GM11168 (cell line): ENCODE measurements around the gene EPHA4.

ENCODE experiments used
- in situ Hi-C: fragments of 300-500 bp; cut with MboI; formaldehyde crosslinking; loops from one replicate; pipeline ENCODE4 v1.12.0; 2022; ENCODE audit warnings: low sequenced_read_pairs; ENCODE audit not compliant: unreplicated experiment

Gene EPHA4

DNA sequence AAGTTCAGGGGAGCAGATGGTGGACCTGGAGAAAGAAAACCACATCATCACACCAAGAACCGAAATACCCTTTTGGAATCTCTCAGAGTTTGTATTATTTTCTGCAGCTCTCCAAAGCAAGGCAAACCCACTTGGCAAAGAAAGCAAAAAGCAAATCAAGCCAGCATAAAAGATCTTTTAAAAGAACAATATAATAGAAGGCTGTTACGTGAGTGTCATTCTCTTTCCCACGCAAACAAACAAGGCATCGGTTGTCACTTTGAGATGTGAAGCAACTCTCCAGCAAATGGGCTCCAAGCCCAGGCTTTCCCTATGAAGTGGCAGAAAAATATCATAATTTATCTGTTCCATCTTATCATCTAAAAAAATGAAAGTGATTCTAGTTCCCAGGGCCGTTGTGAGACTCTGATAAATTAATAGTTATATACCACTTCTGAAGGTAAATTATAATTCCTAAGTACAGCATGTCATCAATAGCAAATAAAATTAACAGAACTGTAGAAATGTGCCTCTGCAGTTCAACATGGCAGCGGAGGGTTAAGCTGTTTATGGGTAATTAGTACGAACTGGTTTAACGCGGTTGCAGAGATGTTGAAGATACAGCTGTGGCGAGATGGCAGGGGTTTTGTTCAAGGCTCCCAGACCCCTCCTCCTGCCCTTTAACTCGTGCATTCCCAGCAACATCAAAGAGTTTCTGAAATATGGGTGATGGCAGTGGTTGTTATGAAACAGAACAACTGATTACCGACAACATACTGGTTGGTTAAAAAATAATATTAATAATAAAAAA lies 89.2 kb downstream of the EPHA4 start:
- in situ Hi-C loops: no loop called here

DNA sequence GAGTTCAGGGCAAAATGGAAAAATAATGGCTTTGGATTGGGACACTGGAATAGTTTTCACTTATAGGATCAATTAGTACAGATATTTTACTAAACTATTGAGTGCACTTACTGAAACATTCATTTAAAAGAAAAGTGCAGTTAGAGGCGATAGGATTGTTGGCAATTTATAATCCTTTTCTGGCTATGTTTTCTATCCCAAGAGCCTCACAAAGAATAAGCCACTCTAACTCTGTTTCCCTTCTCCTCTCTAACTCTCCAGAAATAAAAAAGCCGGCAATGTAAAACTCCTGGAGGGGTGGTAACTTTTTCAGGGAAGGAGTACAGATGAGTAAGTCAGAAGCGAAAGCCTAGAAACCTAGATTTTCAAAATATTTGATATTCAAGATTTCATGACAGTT lies 91.3 kb downstream of the EPHA4 start:
- in situ Hi-C loops: no loop called here

DNA sequence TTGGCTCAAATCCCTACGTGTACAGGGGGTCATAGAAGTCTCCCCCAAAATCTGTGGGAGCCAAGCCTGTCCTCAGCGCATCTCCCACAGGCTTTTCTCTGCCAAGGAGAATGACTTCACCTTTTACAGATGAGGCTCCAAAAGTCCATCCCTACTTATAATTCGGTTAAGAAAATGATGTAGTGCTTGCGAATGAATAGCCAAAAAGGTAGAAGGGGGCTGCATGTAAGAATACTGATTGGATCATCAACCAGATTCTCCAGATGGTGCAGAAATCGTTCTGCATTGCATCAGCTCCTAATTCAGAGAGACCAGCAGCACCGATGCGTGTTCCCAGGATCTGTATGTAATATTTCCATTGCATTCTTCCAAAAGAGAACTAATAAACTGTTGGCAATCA lies 91.9 kb downstream of the EPHA4 start:
- in situ Hi-C loops: no loop called here

DNA sequence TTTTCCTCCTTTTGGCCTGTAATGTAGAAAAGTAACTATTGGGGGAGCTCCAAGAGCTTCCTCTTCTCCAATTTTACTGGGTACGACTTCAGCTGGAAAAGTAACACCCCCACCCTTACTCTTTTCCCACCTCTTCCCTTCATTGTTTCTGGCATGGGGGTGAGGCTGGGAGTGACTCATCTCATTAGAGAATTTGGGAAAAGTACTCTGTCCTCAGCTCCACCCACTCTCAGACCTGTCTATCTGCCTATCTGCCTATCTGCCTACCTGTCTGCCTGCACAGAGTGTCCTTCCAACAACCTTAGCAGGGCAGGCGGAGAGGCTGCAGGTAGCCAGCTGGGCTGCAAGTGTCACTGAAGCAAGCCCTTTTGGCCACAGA lies 93.6 kb downstream of the EPHA4 start:
- in situ Hi-C loops: no loop called here

DNA sequence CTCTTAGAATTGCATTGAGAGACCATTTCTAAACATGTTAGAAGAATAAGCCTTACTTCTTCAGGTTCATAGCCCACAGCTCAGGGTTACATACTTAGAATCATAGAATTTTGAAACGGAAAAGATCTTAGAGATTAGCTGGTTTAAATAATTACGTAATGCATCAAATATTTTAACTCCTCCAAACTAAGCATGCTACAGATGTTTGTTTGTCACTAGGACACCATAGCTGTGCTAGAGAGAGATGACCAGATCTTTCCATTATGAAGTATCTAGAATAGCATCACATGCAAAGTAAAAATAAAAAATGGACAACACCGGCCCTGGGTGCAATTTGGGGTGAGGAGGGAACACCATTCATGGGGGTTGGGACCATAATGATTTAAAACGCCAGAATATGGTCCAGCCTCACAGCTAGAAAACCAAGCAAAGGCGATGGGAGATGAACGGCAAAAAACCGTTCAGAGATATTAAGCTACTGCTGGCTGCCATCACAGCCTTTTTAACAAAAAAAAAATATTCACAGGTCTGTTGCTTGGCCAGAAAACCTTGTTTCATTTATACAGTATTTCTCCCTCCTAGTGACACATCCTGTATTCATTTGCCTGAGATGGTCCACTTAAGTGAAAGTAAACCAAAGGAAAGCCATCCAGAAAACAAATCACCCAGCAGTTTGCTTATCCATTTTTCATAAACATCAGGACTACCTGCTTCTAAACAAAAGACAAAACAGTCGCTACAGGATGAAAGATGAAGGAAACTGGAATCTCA lies 94.2 kb downstream of the EPHA4 start:
- in situ Hi-C loops: no loop called here

DNA sequence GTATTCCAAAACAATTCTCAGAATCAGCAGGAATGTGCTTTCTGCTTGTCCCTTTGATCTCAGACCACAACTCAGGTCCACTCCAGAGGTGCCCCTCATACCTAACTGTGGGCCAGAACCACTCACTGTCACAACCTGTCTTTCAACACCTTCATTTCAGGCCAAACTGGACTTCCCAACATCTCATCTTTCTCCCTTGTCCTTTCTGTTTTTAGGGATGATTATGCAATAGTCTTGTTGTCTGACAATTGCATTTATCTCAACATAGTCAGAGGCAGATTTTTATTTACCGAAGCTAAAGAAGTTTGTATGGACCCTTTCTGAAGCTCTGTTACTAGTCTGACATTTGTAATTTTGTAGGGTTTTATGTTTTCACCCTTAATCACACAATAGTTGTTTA lies 95.9 kb downstream of the EPHA4 start:
- in situ Hi-C loops: no loop called here

DNA sequence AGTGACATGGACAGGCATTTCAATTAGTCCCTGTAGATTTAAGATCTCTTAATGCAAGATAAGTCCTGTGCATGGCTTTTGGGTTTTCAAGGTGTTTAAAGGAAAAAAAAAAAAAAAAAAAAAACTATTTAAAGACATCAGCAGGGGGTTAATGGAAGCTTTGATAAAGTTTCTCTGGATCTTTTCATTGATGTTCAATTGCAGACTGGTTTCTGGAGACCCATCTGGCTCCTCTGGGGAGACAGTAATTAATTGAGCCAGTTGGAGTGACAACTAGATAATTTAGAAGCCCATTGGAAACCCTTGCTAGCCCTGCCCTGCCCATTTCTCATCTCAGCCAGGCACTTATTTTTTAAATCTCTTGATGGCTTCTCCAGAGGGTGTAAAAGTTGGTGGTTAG lies 98.7 kb downstream of the EPHA4 start:
- in situ Hi-C loops: no loop called here

DNA sequence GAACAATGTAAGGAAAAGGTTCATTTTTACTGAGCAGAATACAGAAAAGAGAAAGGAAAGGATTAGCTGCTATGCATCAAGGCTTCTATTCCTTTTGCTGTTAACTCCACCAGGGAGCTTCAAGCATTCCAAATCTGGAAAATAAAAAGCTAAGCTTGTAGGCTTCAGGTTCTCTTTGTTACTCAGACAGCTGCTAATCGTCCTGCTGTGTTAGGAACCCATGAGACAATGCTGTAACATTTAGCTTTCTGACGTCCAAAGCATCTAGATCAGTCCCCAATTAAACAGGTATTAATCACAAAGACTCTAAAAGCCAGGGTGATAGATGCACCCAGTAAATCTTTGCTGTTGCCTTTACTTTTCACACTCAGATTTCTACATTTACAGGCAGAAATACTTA lies 103.8 kb downstream of the EPHA4 start:
- in situ Hi-C loops: no loop called here

DNA sequence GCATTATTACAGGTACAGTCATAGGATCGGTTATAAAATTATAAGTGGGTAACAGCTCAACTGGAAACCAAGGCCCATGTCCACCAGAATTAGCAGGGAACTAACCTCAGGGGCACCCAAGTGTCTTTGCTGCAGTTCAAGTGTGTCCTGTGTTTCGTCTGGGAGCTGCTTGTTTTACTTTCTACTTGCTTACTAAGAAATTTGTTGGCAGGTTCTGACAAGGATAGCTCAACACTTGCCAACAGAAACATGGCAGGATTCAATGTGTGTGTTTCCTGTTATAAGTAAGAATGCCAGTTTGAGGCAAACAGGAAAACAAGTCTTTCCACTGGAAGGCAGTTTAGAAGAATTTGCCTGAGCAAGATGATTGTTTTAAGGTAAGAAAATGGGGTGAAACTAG lies 104.5 kb downstream of the EPHA4 start:
- in situ Hi-C loops: no loop called here

DNA sequence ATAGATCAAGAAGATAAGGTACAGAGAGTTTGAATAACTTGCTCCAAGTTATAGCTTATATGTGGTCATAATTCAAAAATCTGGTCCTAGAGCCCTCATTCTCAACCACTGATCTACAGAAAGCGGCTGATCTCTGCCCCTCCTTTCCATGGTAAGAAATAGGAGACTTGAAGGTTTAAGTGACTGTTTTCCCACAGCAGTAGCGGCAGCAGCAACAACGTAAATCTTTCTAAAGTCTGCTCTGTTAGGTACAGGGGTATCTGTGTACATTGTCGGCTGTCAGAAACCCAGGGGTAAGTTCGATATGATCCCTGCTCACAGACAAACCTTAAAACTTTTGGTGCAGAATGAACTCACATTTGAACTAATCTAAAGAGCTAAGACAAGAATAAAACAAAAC lies 105.4 kb downstream of the EPHA4 start:
- in situ Hi-C loops: no loop called here

DNA sequence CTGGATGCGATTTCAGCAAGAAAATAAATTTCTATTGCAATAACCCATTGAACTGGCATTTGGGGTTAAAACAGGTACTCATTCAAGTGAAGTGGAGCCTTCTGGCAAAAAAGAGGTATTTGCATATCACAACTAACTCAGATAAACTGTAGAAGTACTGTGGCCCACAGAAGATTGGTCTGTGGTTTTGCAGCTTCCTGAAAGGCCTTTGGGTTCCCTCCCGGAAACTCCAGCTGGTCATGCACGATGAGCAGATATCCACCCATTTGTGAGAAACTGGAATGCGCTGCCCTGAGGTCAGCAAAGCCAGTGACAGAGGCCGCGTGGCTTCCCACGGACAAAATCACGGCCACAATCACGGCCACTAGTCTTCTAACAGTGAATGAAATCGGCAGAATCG lies 106.3 kb downstream of the EPHA4 start:
- in situ Hi-C loops: no loop called here

DNA sequence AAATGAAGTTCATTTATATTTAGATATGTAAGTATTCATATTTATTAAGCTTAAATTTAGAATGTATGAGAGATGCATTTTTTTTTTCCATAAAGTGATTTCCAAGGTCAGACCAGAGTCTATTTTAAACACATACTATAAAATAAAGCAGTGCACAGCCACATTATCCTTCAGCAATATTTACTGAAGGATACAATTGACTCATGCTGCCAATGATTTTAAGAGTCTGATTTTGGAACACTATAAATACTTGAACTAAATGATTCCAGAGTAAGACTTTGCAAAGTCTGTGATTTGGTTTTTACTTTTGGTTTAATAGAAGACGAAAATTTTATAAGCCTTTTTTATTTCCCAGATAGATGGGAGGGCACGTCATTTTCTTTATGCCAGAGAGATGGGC lies 107.1 kb downstream of the EPHA4 start:
- in situ Hi-C loops: no loop called here

DNA sequence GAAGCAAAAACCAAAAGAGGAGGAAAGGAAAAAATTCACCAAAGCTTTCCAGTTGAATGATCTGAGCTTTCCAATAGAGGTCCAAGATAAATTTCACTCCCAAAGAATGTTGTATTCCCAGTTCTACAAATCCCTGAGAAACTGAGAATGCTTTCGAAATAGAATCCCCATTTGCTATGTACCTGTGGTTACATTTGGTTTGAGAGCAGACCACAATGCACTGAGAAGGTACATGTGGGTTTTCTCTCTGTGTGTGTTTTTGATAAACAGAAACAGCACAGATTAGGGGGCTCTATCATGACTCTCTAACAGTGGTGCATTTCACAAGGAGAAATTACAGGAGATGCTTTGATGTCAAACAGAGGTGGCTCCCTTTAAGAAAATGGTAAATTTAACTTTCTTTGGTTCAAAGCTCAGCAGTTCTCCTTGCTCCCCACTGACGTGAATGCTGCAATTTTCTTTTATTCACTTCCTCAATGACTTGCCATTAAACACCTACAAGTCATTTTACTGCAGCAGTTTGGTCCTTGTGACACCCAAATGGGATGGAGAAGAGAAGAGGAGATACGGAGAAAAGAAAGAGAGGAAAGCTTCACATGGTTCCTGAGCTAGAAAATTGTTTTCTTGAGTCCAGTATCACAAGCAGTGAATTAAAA lies 108.7 kb downstream of the EPHA4 start:
- in situ Hi-C loops: no loop called here

DNA sequence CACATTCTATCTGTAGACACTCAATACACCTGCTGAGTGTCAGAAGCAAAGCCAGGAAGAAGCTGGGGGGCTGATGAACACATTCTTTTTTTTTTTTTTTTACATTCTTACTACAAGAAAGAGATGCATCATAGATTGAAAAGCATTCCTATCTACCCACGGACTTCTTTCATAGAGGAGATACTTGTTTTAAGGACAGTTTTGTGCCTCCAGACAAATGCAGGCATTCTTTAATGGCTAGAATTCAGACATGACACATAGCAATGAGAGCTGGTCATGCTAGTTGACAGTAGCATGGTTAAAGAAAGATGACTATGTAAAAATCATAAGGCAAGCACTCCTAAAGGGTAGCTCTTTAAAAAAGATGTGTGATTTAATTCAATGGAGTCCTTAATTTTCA lies 110.2 kb downstream of the EPHA4 start:
- in situ Hi-C loops: no loop called here

DNA sequence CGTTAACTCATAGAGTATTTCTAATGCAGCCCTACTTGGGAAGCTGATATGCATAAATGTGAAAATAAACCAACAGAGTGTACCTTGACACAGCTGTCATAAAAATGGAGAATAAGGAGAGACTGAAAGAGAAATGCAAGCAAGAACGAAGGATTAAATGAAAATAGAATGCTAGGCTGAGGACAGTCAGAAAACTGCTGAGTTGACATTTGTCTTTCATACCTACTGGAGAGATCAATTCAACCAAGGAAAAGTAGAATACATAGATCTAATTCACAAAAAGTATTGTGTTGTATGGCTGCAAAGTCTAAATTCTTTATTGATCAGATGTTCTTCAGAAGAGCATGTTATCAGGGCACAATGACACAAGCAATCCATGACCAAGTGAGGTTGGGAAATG lies 112.0 kb downstream of the EPHA4 start:
- in situ Hi-C loops: no loop called here

DNA sequence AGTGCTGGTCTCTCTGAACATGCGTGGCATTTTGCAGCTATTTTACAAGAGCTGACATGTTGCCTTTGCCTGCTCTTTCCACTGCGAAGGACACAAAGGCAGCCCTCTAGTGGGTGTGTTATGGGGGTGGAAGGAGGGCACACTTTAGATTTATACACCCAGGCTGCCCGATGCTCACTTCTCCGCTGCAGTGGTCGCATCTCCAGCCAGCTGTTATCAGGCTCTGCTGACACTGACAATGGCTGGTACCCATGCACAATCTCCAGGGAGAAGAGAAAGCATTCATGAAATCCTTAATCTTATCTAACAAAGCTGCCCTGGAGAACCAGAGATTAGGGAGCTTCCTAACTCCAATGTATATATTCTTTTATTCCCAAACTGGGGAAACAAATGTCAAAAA lies 113.5 kb downstream of the EPHA4 start:
- in situ Hi-C loops: no loop called here

DNA sequence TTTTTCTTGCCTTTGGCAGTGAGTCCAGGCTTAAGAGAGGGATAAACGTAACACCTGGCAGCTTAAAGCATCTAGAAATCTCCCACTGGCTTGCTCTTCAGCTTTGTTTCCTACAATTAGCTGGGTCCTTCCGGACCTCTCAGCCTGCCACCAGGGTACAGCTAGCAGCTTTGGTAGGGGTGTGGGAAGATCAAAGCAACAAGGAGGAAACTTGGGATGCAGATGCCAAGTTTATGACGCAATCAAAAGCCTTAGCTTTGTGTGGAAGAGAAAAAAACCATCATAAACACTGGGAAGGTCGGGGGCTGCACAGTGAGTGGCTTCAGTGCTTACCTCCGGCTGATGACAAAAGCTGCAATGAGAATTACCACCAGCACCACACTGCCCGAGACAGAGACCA lies 116.9 kb downstream of the EPHA4 start:
- in situ Hi-C loops: no loop called here

DNA sequence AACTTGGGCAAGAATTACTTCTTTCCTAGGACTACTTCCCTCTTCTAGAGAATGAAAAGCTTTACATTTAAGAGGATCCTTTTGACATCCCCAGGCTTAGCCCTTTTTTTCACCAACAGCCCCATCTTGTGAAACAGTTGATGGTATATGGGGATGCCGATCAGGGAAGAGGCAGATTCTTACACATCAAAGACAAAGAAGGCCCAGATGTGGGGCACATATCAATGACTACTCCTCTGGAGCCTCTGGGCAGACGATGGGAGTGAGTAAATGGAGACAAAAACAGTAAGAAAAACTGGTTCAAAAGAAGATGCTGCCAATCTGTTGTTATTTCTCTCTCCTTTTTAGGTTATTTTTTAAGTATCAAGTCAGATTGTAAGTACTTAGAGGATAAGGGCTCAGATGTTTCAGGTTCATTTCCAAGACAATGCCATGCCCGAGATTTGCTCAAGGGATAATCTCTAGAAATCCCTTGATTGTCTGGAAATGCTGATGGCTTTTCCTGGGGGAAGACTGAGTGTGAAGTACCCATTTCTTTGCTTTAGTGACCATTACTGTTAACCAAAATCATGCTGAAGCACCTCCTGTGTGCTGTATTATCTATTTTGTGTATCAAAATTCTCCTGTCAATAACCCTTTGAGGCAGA lies 117.5 kb downstream of the EPHA4 start:
- in situ Hi-C loops: no loop called here

DNA sequence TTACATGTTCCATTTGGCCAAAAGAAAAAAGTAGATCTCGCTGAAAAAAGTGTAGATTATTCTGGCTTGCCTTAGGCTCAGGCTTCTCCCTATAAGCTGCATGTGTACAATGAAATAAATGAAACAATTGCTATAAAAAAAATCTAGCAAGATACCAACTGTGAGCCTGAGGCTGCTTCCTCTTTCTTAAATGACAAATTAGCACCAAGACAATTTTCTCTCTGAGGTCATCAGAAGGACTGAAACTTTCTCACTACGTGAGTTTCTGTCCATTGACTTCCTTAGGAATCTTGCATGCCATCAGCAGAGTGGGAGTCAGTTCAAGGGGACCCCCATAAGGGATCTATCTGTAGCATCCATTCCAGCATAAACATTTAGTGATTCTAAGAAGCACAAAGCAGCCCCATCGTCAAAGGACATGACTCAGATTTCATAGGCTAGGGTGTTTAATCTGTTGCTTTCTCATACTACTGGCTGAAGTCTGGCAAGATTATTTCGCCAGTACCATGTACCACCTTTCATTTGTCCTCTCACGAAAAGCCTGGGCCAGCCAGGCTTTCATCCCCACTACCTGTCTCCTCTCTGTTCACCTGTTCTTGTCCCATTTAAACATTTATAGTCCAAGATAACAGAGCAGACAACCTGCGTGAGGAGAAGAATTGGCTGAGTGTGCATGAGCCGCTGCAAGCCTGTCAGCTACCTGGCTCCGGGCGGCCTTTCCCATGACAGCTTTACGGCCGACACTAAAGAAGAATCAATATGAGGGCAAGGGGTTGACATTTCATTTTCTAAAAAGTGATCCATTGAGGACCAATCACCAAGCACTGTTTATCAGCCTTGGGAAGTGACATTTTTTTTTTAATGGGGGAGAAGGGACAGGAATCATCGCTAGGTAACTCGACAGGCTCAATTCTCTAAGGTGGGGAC lies 120.0 kb downstream of the EPHA4 start:
- in situ Hi-C loops: no loop called here

DNA sequence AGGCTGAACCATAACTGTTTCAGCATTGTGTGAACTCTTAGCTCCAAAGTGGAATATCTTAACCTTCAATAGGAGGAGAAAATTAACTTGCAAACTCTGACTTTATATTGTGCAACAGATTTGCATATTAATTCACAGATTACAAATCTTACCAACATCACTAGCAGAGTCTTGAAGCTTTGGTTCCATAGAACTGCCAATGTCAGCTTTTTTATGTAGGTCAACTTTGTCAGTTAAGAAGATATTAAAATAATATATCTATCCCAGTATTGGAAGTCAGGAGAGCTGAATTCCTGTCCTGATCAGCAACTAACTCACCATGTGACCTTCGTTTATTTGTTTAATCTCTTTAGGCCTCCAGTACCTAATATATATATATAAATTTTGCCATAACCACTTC lies 121.8 kb downstream of the EPHA4 start:
- in situ Hi-C loops: no loop called here
